Measurements from ENCODE around the gene BPI. TPM values are rescaled to one million over a fixed set of nuclear protein-coding genes. Genes with fewer than 3 reads are reported as not detected.

The BPI gene
- total RNA-seq, 2 donors from 2014 or later = 0.41 to 4.5 TPM

DNA sequence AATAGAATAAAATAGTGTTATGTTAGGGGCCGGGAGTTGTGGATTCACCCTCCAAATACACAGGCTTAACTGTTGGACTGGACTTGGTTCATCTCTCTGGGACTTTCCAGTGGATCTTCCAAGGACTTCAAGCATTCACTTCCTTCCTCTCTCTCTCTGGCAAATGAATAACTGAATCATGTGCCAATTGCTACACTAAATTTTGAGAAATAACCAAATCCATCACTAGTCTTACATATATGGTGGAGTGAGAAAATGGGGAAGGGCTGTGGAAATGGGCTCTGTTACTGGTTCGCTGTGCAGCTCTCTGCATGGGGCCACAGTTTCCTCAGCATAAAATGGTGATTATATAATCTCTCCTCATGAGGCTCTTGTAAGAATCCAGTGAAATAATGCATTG lies 36.7 kb upstream of the BPI start:
- Histone ChIP-seq H3K9me3 (no peaks in the 10 kb centered on the region), H3K4me3 (no peak overlapping the region), H3K27ac (no peak overlapping the region), H3K27me3 (replicated peaks; ENCODE audit: insufficient read depth) (no peaks in the 10 kb centered on the region), H3K4me1 (replicated peaks) (no peaks in the 10 kb centered on the region), H3K36me3 (no peaks in the 10 kb centered on the region)
- TF ChIP-seq POLR2A (IDR thresholded peaks at IDR 0.05) (no peak), POLR2AphosphoS5 (IDR thresholded peaks at IDR 0.05) (no peak)
- TF ChIP-seq, protein P1, sequence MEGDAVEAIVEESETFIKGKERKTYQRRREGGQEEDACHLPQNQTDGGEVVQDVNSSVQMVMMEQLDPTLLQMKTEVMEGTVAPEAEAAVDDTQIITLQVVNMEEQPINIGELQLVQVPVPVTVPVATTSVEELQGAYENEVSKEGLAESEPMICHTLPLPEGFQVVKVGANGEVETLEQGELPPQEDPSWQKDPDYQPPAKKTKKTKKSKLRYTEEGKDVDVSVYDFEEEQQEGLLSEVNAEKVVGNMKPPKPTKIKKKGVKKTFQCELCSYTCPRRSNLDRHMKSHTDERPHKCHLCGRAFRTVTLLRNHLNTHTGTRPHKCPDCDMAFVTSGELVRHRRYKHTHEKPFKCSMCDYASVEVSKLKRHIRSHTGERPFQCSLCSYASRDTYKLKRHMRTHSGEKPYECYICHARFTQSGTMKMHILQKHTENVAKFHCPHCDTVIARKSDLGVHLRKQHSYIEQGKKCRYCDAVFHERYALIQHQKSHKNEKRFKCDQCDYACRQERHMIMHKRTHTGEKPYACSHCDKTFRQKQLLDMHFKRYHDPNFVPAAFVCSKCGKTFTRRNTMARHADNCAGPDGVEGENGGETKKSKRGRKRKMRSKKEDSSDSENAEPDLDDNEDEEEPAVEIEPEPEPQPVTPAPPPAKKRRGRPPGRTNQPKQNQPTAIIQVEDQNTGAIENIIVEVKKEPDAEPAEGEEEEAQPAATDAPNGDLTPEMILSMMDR (IDR thresholded peaks at IDR 0.05) = no peak
- intact Hi-C loops (cut with DNase I) = no loop called here
- 73% methylated on average over 2 of the region's 2 CpGs for WGBS
- no peak for DNase-seq (ENCODE audit: low spot score)

DNA sequence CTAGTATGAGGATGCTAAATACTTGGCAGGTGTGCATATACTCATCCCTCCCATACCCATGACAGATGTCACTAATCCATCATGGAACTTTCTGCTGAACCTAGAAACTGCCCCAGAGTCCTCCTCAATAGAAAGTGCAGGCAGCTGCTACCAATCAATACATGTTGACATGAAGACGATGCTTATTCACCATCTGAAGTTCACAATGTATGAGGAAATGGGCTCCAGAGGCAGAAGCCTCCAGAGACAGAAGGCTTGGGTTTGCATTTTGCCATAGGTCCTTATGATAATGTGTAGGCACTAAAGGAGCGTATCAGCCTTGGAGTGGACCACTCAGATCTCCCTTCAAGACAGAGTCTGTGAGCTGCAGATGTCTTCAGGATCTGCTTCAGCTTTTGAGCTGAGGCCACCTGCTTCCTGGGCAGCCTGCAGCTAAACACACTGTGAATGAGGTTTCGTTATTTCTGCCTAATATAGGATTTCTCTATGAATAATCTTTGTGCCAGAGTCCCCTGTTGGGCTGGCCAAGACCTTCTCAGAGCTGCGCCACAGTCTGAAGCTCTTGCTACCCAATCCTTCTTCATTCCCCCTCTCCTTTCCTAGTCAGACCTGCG lies 35.9 kb upstream of the BPI start:
- H3K36me3 ChIP-seq = no peaks in the 10 kb centered on the region
- TF ChIP-seq POLR2A (IDR thresholded peaks at IDR 0.05) (no peak), POLR2AphosphoS5 (IDR thresholded peaks at IDR 0.05) (no peak)
- no peak overlapping the region for H3K27ac ChIP-seq
- intact Hi-C loops (cut with DNase I) = no loop called here
- H3K9me3 ChIP-seq = no peaks in the 10 kb centered on the region
- H3K4me1 ChIP-seq (replicated peaks) = no peaks in the 10 kb centered on the region
- no peak for DNase-seq (ENCODE audit: low spot score)
- H3K27me3 ChIP-seq (replicated peaks; ENCODE audit: insufficient read depth) = no peaks in the 10 kb centered on the region
- no peak overlapping the region for H3K4me3 ChIP-seq
- 84% methylated on average over 5 of the region's 5 CpGs for WGBS

DNA sequence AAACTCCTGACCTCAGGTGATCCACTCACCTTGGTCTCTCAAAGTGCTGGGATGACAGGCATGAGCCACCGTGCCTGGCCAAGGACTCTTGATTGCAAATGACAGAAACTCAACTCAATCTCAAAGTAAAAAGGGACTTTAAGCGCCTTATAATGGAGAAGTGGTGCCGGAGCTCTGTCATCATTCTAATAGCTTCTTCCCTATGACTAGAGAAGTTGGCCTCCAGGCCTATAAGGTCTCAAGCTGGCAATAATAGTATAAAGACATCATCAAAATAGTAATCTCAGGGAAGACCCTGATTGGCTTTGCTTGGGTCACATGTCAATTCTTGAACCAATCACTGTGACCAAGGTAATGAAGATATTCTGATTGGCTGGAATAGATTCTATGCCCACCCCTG lies 34.9 kb upstream of the BPI start:
- DNase-seq (ENCODE audit: low spot score) = no peak
- no peaks in the 10 kb centered on the region for H3K9me3 ChIP-seq
- H3K4me3 ChIP-seq = no peak overlapping the region
- TF ChIP-seq, protein P1 (IDR thresholded peaks at IDR 0.05) = no peak
- no peak for TF ChIP-seq POLR2A (IDR thresholded peaks at IDR 0.05)
- TF ChIP-seq POLR2AphosphoS5 (IDR thresholded peaks at IDR 0.05) = no peak
- H3K36me3 ChIP-seq = no peaks in the 10 kb centered on the region
- no peak overlapping the region for H3K27ac ChIP-seq
- intact Hi-C loops (cut with DNase I) = no loop called here
- no peaks in the 10 kb centered on the region for H3K4me1 ChIP-seq (replicated peaks)
- WGBS = 95% methylated on average over 3 of the region's 3 CpGs
- no peaks in the 10 kb centered on the region for H3K27me3 ChIP-seq (replicated peaks; ENCODE audit: insufficient read depth)

DNA sequence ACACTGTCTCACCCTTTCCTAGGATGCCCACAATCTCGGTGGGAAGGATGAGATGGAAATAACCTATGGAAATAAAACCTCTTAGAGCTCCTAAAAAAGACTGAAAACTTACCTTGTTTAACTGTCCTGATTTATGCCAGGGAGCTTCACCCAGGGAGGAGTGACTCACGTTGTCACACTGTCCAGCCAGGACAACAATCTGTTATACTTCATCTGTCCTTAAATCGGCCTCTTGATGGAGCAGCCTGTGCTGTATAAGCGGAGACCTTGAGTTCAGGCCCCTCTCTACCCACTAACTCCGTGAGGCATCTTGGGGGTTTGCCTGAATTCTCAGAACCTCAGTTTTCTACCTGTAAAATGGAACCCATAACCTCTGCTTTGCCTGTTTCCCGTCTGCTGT lies 34.2 kb upstream of the BPI start:
- TF ChIP-seq, protein P1 (IDR thresholded peaks at IDR 0.05) = no peak
- TF ChIP-seq POLR2AphosphoS5 (IDR thresholded peaks at IDR 0.05) = no peak
- TF ChIP-seq POLR2A (IDR thresholded peaks at IDR 0.05) = no peak
- WGBS = 69% methylated on average over 6 of the region's 6 CpGs

DNA sequence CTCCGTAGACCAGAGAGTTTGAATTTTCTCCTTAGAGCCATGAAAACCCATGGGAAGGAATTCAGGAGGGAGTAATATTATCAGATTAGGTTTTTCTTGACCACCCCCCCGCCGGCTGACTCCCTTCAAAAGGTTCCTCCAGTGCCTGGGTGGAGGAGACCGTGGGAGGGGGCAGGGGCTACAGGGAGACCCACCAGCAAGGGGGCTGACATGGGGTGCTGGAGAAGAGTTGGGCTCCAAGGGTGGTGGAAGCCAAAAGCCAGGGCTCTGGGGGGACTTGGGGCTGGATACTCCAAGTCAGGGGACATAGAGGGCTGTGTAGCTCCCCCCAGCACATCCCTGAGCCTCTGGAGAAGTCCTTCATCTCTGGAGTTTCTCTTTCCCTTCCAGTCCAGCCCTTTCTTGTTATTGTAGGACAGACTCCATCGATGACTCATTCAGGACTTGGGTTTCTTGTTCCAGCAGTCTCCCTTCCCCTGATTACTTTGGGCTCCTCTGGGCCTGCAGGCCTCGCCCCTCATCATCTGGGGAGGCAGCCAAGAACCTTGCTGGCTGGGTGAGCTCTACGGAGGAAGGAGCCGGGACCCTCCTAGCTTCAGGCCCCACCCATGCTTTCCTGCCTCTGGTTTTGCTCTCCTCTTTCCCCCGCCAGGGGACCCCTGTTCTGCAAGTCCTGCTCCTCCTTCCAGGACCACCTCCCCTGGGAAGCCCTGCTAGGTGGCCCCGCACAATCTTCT lies 32.9 kb upstream of the BPI start:
- intact Hi-C loops (cut with DNase I) = no loop called here
- no peaks in the 10 kb centered on the region for H3K4me1 ChIP-seq (replicated peaks)
- H3K27me3 ChIP-seq (replicated peaks; ENCODE audit: insufficient read depth) = no peaks in the 10 kb centered on the region
- TF ChIP-seq, protein P1 (IDR thresholded peaks at IDR 0.05) = no peak
- TF ChIP-seq POLR2AphosphoS5 (IDR thresholded peaks at IDR 0.05) (peak; percentile 52), POLR2A (IDR thresholded peaks at IDR 0.05) (no peak)
- H3K9me3 ChIP-seq = no peaks in the 10 kb centered on the region
- no peaks in the 10 kb centered on the region for H3K36me3 ChIP-seq
- no peak overlapping the region for H3K4me3 ChIP-seq
- DNase-seq (ENCODE audit: low spot score) = no peak
- H3K27ac ChIP-seq = peak overlapping the region; percentile 41 to 51
- 45% methylated on average over 10 of the region's 10 CpGs for WGBS

More for the DNA sequence above, 34.2 kb upstream of the BPI start:
- no peak overlapping the region for H3K27ac ChIP-seq
- no peaks in the 10 kb centered on the region for H3K36me3 ChIP-seq
- no peak for DNase-seq (ENCODE audit: low spot score)
- intact Hi-C loops (cut with DNase I) = no loop called here
- H3K27me3 ChIP-seq (replicated peaks; ENCODE audit: insufficient read depth) = no peaks in the 10 kb centered on the region
- H3K9me3 ChIP-seq = no peaks in the 10 kb centered on the region
- H3K4me1 ChIP-seq (replicated peaks) = no peaks in the 10 kb centered on the region
- no peak overlapping the region for H3K4me3 ChIP-seq
